Natural killer cell (primary cell): ENCODE data around the gene FAM237A. TPM values are rescaled to one million over a fixed set of nuclear protein-coding genes. Genes with fewer than 3 reads are reported as not detected.

Experiments used
- ATAC-seq, 3 donors: fragments of 150-1000 bp in 2 of 3; fragments of 200-7000 bp in 1 of 3; cut with Tn5 transposase; 1 replicate in 1 of 3; 2 replicates in 2 of 3; pipeline ENCODE4 v1.10.0; 2021; ENCODE audit warnings: mild to moderate bottlenecking in 2 of 3, moderate library complexity in 2 of 3
- DNase-seq, 2 donors: peaks; one replicate each; pipeline versions ENCODE4 v3.0.0 to v3.0.0-alpha.2; 2013 to 2021; ENCODE audit warnings: mixed read lengths in 1 of 2
- H3K27ac ChIP-seq: one replicate; pipeline ENCODE4 v1.5.1; 2013; ENCODE audit warnings: mild to moderate bottlenecking, low read length
- H3K27me3 ChIP-seq: one replicate; pipeline ENCODE4 v1.6.1; 2013; ENCODE audit warnings: low read length; ENCODE audit not compliant: control insufficient read depth, insufficient read depth
- H3K36me3 ChIP-seq: one replicate; pipeline ENCODE4 v1.6.1; 2013; ENCODE audit warnings: low read length; ENCODE audit not compliant: control insufficient read depth, insufficient read depth
- H3K4me1 ChIP-seq: one replicate; pipeline ENCODE4 v1.6.1; 2013; ENCODE audit warnings: low read length; ENCODE audit not compliant: control insufficient read depth, insufficient read depth
- H3K4me3 ChIP-seq: one replicate; pipeline ENCODE4 v1.5.1; 2013; ENCODE audit warnings: low read length
- H3K9me3 ChIP-seq: one replicate; pipeline ENCODE4 v1.6.1; 2013; ENCODE audit warnings: low read length; ENCODE audit not compliant: control insufficient read depth, insufficient read depth
- H3K27ac Mint-ChIP-seq, 2 donors: one replicate each; pipeline ENCODE4 v1.8.0; 2022; ENCODE audit warnings: mild to moderate bottlenecking in 2 of 2, mixed read lengths in 2 of 2, moderate library complexity in 1 of 2
- H3K27me3 Mint-ChIP-seq, 2 donors: one replicate each; pipeline ENCODE4 v1.8.0; 2022; ENCODE audit warnings: low read depth in 2 of 2, mixed read lengths in 2 of 2
- H3K36me3 Mint-ChIP-seq: one replicate; pipeline ENCODE4 v1.8.0; 2022; ENCODE audit warnings: mixed read lengths
- H3K4me1 Mint-ChIP-seq, 2 donors: one replicate each; pipeline ENCODE4 v1.8.0; 2022; ENCODE audit warnings: mixed read lengths in 2 of 2
- H3K4me3 Mint-ChIP-seq: one replicate; pipeline ENCODE4 v1.8.0; 2022; ENCODE audit warnings: mild to moderate bottlenecking, moderate library complexity, mixed read lengths
- H3K9me3 Mint-ChIP-seq, 2 donors: one replicate each; pipeline ENCODE4 v1.8.0; 2022; ENCODE audit warnings: mixed read lengths in 2 of 2
- WGBS: methylation state at CpG from one replicate; pipeline ENCODE4 v1.1.7; 2013; ENCODE audit warnings: missing lambda C conversion rate; ENCODE audit not compliant: insufficient coverage; 5-methylcytosine and 5-hydroxymethylcytosine counted together
- intact Hi-C: fragments of 100-400 bp; cut with micrococcal nuclease; formaldehyde crosslinking; loops from one replicate; pipeline ENCODE4 v1.14.2; 2022
- total RNA-seq, 4 donors: library from RNA; stranded (reverse); fragments of 120-200 nt in 1 of 4; gene quantifications; one replicate each; pipeline versions ENCODE4 v1.2.3 to v1.2.4, GENCODE V29; 2013 to 2022
- TF ChIP-seq, protein P1 (sequence below): fragments of 200-600 bp; IDR thresholded peaks from one replicate; pipeline ENCODE4 v1.8.0; 2022; ENCODE audit warnings: antibody characterized with exemption

The FAM237A gene
- total RNA-seq, 3 donors from 2014 or later (not counting 1 experiment from before 2014, with no cell fraction given), result not detected

DNA sequence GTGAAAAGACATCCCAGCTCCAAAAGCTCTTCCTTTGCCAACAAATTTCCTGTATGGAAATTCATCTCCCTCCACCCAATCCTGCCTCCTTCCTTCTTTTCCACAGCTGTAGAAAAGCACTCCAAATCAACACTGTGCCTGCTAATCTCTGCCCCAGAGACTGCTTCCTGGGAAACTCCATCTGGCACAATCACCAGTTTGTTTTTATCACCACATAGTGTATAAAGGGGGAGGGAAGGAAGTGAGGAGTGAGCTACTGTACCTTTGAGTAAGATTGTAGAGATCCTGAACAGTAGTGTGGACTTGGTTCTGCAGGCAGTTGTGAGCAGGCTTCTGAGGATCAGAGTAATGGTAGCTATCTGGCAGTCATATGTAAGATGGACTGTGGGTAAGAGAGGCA, 14.7 kb upstream of the FAM237A start:
- DNase-seq, result no peak
- Histone ChIP-seq H3K36me3 (no peaks in the 10 kb centered on the region), H3K4me1 (no peaks in the 10 kb centered on the region), H3K9me3 (no peaks in the 10 kb centered on the region), H3K27me3 (no peaks in the 10 kb centered on the region), H3K27ac (no peak overlapping the region), H3K4me3 (no peak overlapping the region)
- Mint-ChIP-seq H3K27me3 (peaks cover 3 to 8% of the 10 kb centered on the region in 2 donors), H3K27ac (no peak overlapping the region), H3K9me3 (peaks cover 0 to 2% of the 10 kb centered on the region in 2 donors), H3K36me3 (no peaks in the 10 kb centered on the region), H3K4me3 (no peak overlapping the region), H3K4me1 (no peaks in the 10 kb centered on the region)
- TF ChIP-seq, protein P1, sequence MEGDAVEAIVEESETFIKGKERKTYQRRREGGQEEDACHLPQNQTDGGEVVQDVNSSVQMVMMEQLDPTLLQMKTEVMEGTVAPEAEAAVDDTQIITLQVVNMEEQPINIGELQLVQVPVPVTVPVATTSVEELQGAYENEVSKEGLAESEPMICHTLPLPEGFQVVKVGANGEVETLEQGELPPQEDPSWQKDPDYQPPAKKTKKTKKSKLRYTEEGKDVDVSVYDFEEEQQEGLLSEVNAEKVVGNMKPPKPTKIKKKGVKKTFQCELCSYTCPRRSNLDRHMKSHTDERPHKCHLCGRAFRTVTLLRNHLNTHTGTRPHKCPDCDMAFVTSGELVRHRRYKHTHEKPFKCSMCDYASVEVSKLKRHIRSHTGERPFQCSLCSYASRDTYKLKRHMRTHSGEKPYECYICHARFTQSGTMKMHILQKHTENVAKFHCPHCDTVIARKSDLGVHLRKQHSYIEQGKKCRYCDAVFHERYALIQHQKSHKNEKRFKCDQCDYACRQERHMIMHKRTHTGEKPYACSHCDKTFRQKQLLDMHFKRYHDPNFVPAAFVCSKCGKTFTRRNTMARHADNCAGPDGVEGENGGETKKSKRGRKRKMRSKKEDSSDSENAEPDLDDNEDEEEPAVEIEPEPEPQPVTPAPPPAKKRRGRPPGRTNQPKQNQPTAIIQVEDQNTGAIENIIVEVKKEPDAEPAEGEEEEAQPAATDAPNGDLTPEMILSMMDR, result no peak
- intact Hi-C loops, result no loop called here
- ATAC-seq, result no peak

DNA sequence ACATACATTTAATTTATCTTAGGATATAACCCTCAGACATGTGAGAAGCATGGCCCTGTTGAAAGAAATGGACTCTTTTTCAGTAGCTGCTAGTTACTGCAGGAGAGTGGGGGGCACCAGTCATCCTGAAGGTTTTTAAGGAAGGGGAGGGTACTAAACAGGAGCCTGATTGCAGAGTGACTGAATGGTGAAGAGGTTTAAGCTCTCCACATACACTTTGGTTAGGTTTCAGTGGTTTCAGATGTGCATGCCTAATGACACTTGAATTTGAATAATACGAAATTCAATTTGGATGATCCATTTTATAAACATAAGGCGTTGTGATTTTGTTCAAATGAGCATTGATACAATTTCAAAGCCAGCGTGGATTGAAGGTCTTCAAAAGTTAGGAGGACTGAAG, 10.9 kb upstream of the FAM237A start:
- Histone ChIP-seq H3K36me3 (no peaks in the 10 kb centered on the region), H3K9me3 (no peaks in the 10 kb centered on the region), H3K27ac (no peak overlapping the region), H3K4me3 (no peak overlapping the region), H3K27me3 (no peaks in the 10 kb centered on the region), H3K4me1 (no peaks in the 10 kb centered on the region)
- Mint-ChIP-seq H3K27ac (no peak overlapping the region), H3K9me3 (peaks cover 0 to 2% of the 10 kb centered on the region in 2 donors), H3K36me3 (no peaks in the 10 kb centered on the region), H3K4me1 (no peaks in the 10 kb centered on the region), H3K27me3 (peaks cover 3 to 6% of the 10 kb centered on the region in 2 donors), H3K4me3 (no peak overlapping the region)
- no peak for ATAC-seq
- DNase-seq, result no peak
- intact Hi-C loops, result no loop called here
- WGBS, result 83% methylated on average over 2 of the region's 3 CpGs
- TF ChIP-seq, protein P1, result no peak

DNA sequence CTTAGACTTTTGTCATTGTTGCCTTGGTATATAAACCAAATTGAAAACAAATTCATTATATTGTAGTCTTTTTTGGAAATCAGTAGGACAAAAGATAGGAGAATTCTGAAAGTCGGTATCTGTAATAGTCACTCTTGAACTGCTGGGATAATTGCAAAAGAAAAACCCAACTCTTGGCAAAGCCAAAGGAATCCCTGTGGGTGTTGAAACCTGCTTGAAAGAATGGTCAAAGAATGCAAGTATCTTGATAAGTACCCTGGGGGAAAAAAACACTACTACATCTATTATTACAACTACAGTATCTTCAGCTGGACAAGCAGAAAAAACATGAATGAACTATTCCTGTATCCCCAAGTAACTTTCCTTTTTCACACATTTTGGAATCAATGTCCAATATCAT, 7.3 kb upstream of the FAM237A start:
- no peaks in the 10 kb centered on the region for H3K9me3 ChIP-seq
- Mint-ChIP-seq H3K27me3 (no peaks in the 10 kb centered on the region), H3K4me3 (no peak overlapping the region), H3K4me1 (no peaks in the 10 kb centered on the region), H3K9me3 (peaks cover 0 to under 1% of the 10 kb centered on the region in 2 donors), H3K27ac (no peak overlapping the region), H3K36me3 (no peaks in the 10 kb centered on the region)
- intact Hi-C loops, result no loop called here
- TF ChIP-seq, protein P1, result no peak
- no peaks in the 10 kb centered on the region for H3K4me1 ChIP-seq
- DNase-seq (no peak), ATAC-seq (no peak)
- no peak overlapping the region for H3K4me3 ChIP-seq
- no peaks in the 10 kb centered on the region for H3K27me3 ChIP-seq
- H3K27ac ChIP-seq, result no peak overlapping the region
- WGBS, result 88% methylated on average over 1 of the region's 1 CpG
- H3K36me3 ChIP-seq, result no peaks in the 10 kb centered on the region

DNA sequence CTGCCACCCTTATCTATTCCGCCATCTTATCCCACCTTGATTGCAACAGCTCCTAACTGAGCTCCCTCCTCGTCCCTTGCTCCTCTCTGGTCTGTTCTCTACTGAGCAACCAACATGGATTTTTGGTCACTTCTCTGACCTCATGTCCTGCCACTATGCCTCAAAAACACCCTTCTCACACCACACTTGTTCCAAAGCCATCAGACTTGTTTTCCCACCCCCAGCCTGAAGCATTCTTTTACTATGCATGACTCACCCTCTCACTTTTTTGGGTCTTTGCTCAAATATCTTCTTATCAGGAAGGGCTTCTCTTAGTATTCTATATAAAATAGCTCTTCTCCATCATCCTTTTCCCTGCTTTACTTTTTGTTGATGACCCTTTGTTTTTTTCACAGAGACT, 2.7 kb upstream of the FAM237A start:
- no peaks in the 10 kb centered on the region for H3K9me3 Mint-ChIP-seq
- ATAC-seq (no peak), DNase-seq (no peak)
- Histone ChIP-seq H3K27me3 (peaks cover 14% of the 10 kb centered on the region), H3K9me3 (no peaks in the 10 kb centered on the region), H3K36me3 (no peaks in the 10 kb centered on the region), H3K27ac (no peak overlapping the region), H3K4me3 (no peak overlapping the region), H3K4me1 (no peaks in the 10 kb centered on the region)
- TF ChIP-seq, protein P1, result no peak
- H3K27ac Mint-ChIP-seq, result no peak overlapping the region
- no peak overlapping the region for H3K4me3 Mint-ChIP-seq
- intact Hi-C loops, result no loop called here
- H3K27me3 Mint-ChIP-seq, result no peaks in the 10 kb centered on the region
- WGBS, result 70% methylated on average over 2 of the region's 2 CpGs
- no peaks in the 10 kb centered on the region for H3K36me3 Mint-ChIP-seq
- H3K4me1 Mint-ChIP-seq, result no peaks in the 10 kb centered on the region
